ENCODE measurements around the gene ASXL1.
A peak's percentile ranks its signal among the peaks of the same experiment; 100 is the strongest.
"Not testable (repeated sequence)": the region's sequence is repeated elsewhere in the genome, so short reads cannot be mapped to it uniquely, and the experiment has no call there.

Gene ASXL1

GRCh38 chr20:32357869-32358631 is at the start of gene ASXL1:
Gene ASXL1 (plus strand): TSS chr20:32358331. CDS start chr20:32358776, 445 bp downstream.
- peak; percentile 80 to 84 for ATAC-seq

- no peak for ATAC-seq
These were observed 45.3 kb upstream of the ASXL1 start for GRCh38 chr20:32312718-32313424.

GRCh38 chr20:32314768-32315167 is 43.4 kb upstream of the ASXL1 start:
- ATAC-seq = no peak

- no peak for ATAC-seq
These were observed 42.7 kb upstream of the ASXL1 start for GRCh38 chr20:32315399-32315798.

- ATAC-seq = no peak
These were observed 42.2 kb upstream of the ASXL1 start for GRCh38 chr20:32315891-32316290.

GRCh38 chr20:32316667-32317066 is 41.5 kb upstream of the ASXL1 start:
- ATAC-seq = no peak

GRCh38 chr20:32319100-32319499 is 39.0 kb upstream of the ASXL1 start:
- peak; percentile 32 to 58 for ATAC-seq

GRCh38 chr20:32320305-32320704 is 37.8 kb upstream of the ASXL1 start:
- ATAC-seq = no peak

GRCh38 chr20:32321390-32321789 is 36.7 kb upstream of the ASXL1 start:
- no peak for ATAC-seq

- ATAC-seq = not testable (repeated sequence)
These were observed 35.9 kb upstream of the ASXL1 start for GRCh38 chr20:32322260-32322659.

- not testable (repeated sequence) for ATAC-seq
These were observed 34.4 kb upstream of the ASXL1 start for GRCh38 chr20:32323761-32324160.

- ATAC-seq = peak; percentile 32 to 41
These were observed 32.2 kb upstream of the ASXL1 start for GRCh38 chr20:32325706-32326503.

- ATAC-seq = peak; percentile 32 to 51
These were observed 31.7 kb upstream of the ASXL1 start for GRCh38 chr20:32326504-32326845.

GRCh38 chr20:32327087-32327681 is 30.9 kb upstream of the ASXL1 start:
- ATAC-seq = no peak

- ATAC-seq = no peak
These were observed 28.1 kb upstream of the ASXL1 start for GRCh38 chr20:32329817-32330554.

- ATAC-seq = no peak
These were observed 27.6 kb upstream of the ASXL1 start for GRCh38 chr20:32330555-32330897.

GRCh38 chr20:32332614-32333013 is 25.5 kb upstream of the ASXL1 start:
- peak in 1 of 2 donors; percentile 11 for ATAC-seq

- peak; percentile 94 for ATAC-seq
These were observed 24.7 kb upstream of the ASXL1 start for GRCh38 chr20:32333181-32333987.

GRCh38 chr20:32333988-32334885 is 23.9 kb upstream of the ASXL1 start:
- ATAC-seq = peak in 1 of 2 donors; percentile 32

- no peak for ATAC-seq
These were observed 21.2 kb upstream of the ASXL1 start for GRCh38 chr20:32336918-32337347.

Measured in activated CD4-positive, CD25-positive, alpha-beta regulatory T cell treated with anti-CD3 and anti-CD28 coated beads, Interleukin-2, amount 50 U/mL, for 24 hours (primary cell).